SU-DHL-6 (cell line): ENCODE results near the gene HMG20B.

Source experiments
- EZH2phosphoT487 ChIP-seq: fragments of 200-600 bp; sonication (generic), shearing (Covaris generic); conservative IDR thresholded peaks from 2 replicates; pipeline ENCODE4 v1.6.1; 2018; ENCODE audit warnings: mild to moderate bottlenecking, antibody characterized with exemption, low read length, moderate library complexity, mixed read lengths
- TF ChIP-seq, protein P1 (sequence below): fragments of 200-600 bp; sonication (generic); IDR thresholded peaks from one replicate; pipeline ENCODE4 v1.5.1; 2017; ENCODE audit warnings: antibody characterized with exemption, mild to moderate bottlenecking, low read length, moderate library complexity; ENCODE audit not compliant: insufficient read depth, poor library complexity, severe bottlenecking

GRCh38 chr19:3572132-3572854, 451 bp upstream of the HMG20B start:
- TF ChIP-seq, protein P1, sequence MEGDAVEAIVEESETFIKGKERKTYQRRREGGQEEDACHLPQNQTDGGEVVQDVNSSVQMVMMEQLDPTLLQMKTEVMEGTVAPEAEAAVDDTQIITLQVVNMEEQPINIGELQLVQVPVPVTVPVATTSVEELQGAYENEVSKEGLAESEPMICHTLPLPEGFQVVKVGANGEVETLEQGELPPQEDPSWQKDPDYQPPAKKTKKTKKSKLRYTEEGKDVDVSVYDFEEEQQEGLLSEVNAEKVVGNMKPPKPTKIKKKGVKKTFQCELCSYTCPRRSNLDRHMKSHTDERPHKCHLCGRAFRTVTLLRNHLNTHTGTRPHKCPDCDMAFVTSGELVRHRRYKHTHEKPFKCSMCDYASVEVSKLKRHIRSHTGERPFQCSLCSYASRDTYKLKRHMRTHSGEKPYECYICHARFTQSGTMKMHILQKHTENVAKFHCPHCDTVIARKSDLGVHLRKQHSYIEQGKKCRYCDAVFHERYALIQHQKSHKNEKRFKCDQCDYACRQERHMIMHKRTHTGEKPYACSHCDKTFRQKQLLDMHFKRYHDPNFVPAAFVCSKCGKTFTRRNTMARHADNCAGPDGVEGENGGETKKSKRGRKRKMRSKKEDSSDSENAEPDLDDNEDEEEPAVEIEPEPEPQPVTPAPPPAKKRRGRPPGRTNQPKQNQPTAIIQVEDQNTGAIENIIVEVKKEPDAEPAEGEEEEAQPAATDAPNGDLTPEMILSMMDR, result no peak
- no peak for TF ChIP-seq EZH2phosphoT487
